ENCODE data around the gene XYLB.

XYLB gene

GRCh38 chr3:38362825-38363224 lies 16.2 kb downstream of the XYLB start:
- Histone ChIP-seq H3K9me3 (ENCODE audit: severe bottlenecking) (no peaks in the 10 kb centered on the region), H3K4me3 (ENCODE audit: severe bottlenecking) (no peak overlapping the region), H3K27me3 (ENCODE audit: insufficient read depth, poor library complexity, severe bottlenecking) (no peaks in the 10 kb centered on the region), H3K4me1 (ENCODE audit: insufficient read depth, poor library complexity, severe bottlenecking) (no peaks in the 10 kb centered on the region), H3K27ac (ENCODE audit: poor library complexity, severe bottlenecking) (no peak overlapping the region), H3K36me3 (ENCODE audit: low read depth) (peaks cover 6% of the 10 kb centered on the region; the same call in 1 of the 2 replicates)
- ATAC-seq (ENCODE audit: low read depth) (no peak), DNase-seq (ENCODE audit: low spot score) (no peak)
- no peak for TF ChIP-seq CTCF (IDR thresholded peaks at IDR 0.05; ENCODE audit: poor library complexity, severe bottlenecking)

- no peak for DNase-seq (ENCODE audit: low spot score)
- no peaks in the 10 kb centered on the region for H3K27me3 ChIP-seq (ENCODE audit: insufficient read depth, poor library complexity, severe bottlenecking)
- H3K36me3 ChIP-seq (ENCODE audit: low read depth): peaks cover 8% of the 10 kb centered on the region; the same call in 1 of the 2 replicates
- H3K9me3 ChIP-seq (ENCODE audit: severe bottlenecking): no peaks in the 10 kb centered on the region
- no peak for TF ChIP-seq CTCF (IDR thresholded peaks at IDR 0.05; ENCODE audit: poor library complexity, severe bottlenecking)
- no peak for ATAC-seq (ENCODE audit: low read depth)
- no peak overlapping the region for H3K4me3 ChIP-seq (ENCODE audit: severe bottlenecking)
- H3K4me1 ChIP-seq (ENCODE audit: insufficient read depth, poor library complexity, severe bottlenecking): no peaks in the 10 kb centered on the region
- no peak overlapping the region for H3K27ac ChIP-seq (ENCODE audit: poor library complexity, severe bottlenecking)
These were observed 18.3 kb downstream of the XYLB start for GRCh38 chr3:38364721-38365400.

GRCh38 chr3:38365469-38366062 lies 19.0 kb downstream of the XYLB start:
- no peak overlapping the region for H3K4me3 ChIP-seq (ENCODE audit: severe bottlenecking)
- H3K27me3 ChIP-seq (ENCODE audit: insufficient read depth, poor library complexity, severe bottlenecking): no peaks in the 10 kb centered on the region
- H3K27ac ChIP-seq (ENCODE audit: poor library complexity, severe bottlenecking): no peak overlapping the region
- no peaks in the 10 kb centered on the region for H3K4me1 ChIP-seq (ENCODE audit: insufficient read depth, poor library complexity, severe bottlenecking)
- ATAC-seq (ENCODE audit: low read depth) (no peak), DNase-seq (ENCODE audit: low spot score) (no peak)
- TF ChIP-seq CTCF (IDR thresholded peaks at IDR 0.05; ENCODE audit: poor library complexity, severe bottlenecking): no peak
- peaks cover 8% of the 10 kb centered on the region; the same call in 1 of the 2 replicates for H3K36me3 ChIP-seq (ENCODE audit: low read depth)
- no peaks in the 10 kb centered on the region for H3K9me3 ChIP-seq (ENCODE audit: severe bottlenecking)

GRCh38 chr3:38366082-38366481 lies 19.5 kb downstream of the XYLB start:
- no peak for DNase-seq (ENCODE audit: low spot score)
- Histone ChIP-seq H3K27ac (ENCODE audit: poor library complexity, severe bottlenecking) (no peak overlapping the region), H3K4me3 (ENCODE audit: severe bottlenecking) (no peak overlapping the region), H3K9me3 (ENCODE audit: severe bottlenecking) (no peaks in the 10 kb centered on the region), H3K4me1 (ENCODE audit: insufficient read depth, poor library complexity, severe bottlenecking) (no peaks in the 10 kb centered on the region), H3K36me3 (ENCODE audit: low read depth) (peaks cover 8% of the 10 kb centered on the region; the same call in 1 of the 2 replicates), H3K27me3 (ENCODE audit: insufficient read depth, poor library complexity, severe bottlenecking) (no peaks in the 10 kb centered on the region)
- TF ChIP-seq CTCF (IDR thresholded peaks at IDR 0.05; ENCODE audit: poor library complexity, severe bottlenecking): no peak
- ATAC-seq (ENCODE audit: low read depth): no peak

GRCh38 chr3:38367779-38368178 lies 21.2 kb downstream of the XYLB start:
- Histone ChIP-seq H3K9me3 (ENCODE audit: severe bottlenecking) (no peaks in the 10 kb centered on the region), H3K27ac (ENCODE audit: poor library complexity, severe bottlenecking) (no peak overlapping the region), H3K27me3 (ENCODE audit: insufficient read depth, poor library complexity, severe bottlenecking) (no peaks in the 10 kb centered on the region), H3K4me3 (ENCODE audit: severe bottlenecking) (no peak overlapping the region), H3K4me1 (ENCODE audit: insufficient read depth, poor library complexity, severe bottlenecking) (no peaks in the 10 kb centered on the region), H3K36me3 (ENCODE audit: low read depth) (peaks cover 9% of the 10 kb centered on the region; the same call in 1 of the 2 replicates)
- ATAC-seq (ENCODE audit: low read depth) (no peak), DNase-seq (ENCODE audit: low spot score) (no peak)
- no peak for TF ChIP-seq CTCF (IDR thresholded peaks at IDR 0.05; ENCODE audit: poor library complexity, severe bottlenecking)
